Epidermal melanocyte (primary cell): Measurements from ENCODE around the gene AUTS2.
"Not testable (repeated sequence)": the region's sequence is repeated elsewhere in the genome, so short reads cannot be mapped to it uniquely, and the experiment has no call there.

ENCODE experiments used
- DNase-seq: peaks from one replicate; pipeline ENCODE4 v3.0.0; 2011; ENCODE audit warnings: low spot score; ENCODE audit not compliant: insufficient read length

Gene AUTS2

GRCh38 chr7:70338015-70338414 is 739.7 kb downstream of the AUTS2 start:
- no peak for DNase-seq

- DNase-seq = no peak
These were observed 742.0 kb downstream of the AUTS2 start for GRCh38 chr7:70340236-70340635.

DNA sequence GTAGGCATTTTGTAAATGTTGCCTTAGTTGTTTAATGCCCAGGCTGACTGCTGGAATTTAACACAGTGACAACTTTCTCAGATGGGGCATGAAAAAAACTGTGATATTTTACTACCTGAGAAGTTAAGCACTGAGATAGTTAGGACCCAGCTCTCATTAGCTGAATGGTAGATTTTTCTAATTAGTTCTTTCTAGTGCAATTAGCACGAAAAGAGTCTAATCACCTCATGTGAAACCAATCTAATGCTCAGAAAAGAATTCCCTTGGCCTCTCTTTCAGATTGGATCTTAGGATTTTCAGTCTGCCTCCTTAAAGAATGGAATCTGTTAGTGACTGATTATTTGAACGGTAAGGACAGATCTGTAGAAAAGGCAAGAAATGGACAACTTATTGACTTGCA is 743.2 kb downstream of the AUTS2 start:
- no peak for DNase-seq

DNA sequence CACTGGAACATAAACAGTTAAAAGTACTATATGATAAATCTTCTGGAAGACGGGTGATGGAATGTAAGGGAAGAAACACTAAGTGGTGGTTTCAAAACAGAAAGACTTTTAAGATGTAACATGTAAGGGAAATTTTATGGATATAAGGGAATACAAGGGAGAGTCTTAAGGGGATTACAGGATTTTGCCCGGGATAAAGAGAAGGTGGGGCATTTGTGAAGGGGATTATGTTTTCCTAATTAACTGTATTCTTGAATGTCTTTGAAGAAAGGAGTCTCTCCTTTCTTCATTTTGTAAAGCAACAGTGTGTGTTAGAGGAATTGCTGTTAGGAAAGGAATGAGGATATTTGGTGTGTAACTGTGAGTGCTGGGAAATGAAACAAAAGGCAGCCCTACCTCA is 745.2 kb downstream of the AUTS2 start:
- no peak for DNase-seq

GRCh38 chr7:70344726-70345125 is 746.5 kb downstream of the AUTS2 start:
- DNase-seq = no peak

DNA sequence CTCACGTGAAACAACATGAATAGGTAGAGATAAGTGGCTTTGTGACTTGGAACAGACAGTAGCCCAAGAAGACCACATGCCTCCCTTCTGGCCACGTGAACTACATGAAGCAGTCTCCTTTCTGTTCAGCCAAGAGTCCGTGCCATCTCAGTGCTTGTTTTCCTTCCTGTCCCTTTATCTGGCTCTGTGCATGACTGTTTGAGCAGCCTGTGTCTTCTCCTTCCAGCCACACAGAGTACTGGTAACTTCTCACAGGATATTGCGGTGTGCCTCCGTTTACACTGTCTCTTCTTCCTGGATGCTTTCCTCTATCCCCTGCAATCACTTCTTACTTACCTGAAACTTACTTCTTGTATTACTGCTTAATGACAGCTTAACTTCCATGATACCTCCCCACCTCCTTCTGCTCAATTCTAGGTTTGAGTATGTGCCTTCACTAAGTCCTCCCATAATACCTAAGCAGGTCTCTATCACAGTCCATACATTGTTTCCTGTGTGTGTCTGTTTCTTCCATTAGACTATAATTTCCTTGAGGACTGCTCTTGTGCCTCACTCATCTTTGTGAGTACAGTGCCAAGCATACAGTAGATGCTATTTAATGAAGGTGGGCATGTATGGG is 748.7 kb downstream of the AUTS2 start:
- DNase-seq = no peak

DNA sequence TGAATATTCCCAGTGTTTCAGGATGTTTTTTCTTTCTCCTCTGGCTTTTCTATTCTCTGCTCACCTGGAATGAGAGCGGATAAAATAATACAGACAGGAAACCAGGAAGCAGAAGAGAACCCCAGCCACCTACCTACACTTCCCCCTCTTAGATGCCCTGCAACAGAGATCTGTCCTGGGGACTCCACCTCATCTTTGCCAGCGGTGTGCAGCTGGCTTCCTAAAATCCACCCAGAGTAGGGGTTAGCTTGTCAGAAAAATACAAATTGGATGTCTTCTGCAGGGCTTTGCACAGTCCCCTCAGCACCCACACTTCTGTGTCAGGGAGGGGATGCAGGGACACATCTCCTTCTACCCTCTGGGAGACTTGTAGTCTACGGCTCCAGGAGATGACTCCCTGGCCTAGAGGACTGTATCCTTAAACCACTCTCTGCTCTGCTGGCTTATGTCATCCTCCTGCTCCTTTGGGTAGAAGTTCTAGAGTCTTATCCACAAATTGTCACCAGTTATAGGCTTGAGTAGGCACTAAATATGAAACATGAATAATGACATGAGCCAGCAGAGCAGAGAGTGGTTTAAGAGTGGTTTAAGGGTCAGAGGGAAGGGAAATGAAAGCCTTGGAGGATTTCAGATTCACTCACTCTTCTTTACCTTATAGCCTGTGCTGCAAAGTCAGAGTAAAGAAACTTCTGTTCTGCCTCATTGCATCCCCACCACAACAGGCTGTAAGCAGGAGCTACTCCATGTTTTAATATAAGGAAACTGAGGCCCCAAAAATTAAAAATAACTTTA is 749.4 kb downstream of the AUTS2 start:
- no peak for DNase-seq

- no peak for DNase-seq
These were observed 750.8 kb downstream of the AUTS2 start for GRCh38 chr7:70349031-70349430.

DNA sequence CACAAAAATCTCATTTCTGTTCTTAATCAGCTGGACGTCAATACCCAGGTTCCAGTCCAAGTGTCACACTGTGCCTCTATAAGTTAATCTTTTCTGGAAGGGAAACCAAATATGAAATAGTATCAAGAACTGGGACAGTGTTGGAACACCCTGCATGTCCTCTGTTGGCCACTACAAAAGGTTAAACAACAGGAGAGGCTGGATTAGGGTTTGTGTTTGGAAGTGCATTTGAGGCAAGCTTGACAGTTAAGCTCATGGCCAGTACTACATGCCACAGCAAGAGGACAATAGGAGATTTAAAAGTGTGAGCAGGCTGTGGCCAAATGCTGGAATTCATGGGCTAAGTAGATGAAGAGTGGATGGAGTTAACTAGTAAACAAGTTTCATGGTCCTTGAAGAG is 751.5 kb downstream of the AUTS2 start:
- DNase-seq = no peak

DNA sequence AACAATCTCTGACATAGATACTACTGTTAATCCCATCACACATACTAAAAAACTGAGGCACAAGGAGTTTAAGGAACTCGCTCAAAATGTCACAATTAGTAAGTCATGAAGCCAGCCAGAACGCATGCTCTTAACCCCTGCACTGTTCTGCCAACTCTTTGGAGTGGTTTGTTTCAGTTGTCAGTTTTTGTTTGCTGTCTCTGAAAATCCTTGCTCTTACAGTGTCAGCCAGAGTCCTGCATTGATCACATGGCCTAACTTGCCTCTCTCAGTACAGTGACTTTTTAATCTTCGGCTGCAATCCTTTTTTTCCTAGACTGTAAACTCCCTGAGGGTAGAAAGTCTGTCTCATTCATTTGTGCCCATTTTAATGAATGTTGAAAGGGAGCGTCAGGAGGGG is 753.8 kb downstream of the AUTS2 start:
- no peak for DNase-seq

DNA sequence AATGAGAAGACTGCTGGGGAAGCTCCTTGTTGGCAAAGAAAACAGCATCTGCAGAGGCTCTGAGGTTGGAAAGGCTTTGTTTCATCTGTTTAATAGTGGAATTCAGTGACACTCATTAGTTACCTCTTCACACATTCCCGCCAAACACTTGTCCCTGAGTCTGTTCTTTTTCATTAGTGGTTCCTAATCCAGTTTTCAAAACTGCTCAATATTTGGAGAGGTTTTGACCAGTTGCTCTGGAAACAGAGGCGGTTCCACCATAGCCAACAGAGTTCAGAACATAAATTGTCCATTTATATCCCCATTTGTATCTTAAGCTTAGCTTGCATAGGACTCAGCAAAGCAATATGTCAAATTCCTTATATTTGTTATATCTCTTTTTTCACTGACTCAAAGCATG is 754.6 kb downstream of the AUTS2 start:
- no peak for DNase-seq

DNA sequence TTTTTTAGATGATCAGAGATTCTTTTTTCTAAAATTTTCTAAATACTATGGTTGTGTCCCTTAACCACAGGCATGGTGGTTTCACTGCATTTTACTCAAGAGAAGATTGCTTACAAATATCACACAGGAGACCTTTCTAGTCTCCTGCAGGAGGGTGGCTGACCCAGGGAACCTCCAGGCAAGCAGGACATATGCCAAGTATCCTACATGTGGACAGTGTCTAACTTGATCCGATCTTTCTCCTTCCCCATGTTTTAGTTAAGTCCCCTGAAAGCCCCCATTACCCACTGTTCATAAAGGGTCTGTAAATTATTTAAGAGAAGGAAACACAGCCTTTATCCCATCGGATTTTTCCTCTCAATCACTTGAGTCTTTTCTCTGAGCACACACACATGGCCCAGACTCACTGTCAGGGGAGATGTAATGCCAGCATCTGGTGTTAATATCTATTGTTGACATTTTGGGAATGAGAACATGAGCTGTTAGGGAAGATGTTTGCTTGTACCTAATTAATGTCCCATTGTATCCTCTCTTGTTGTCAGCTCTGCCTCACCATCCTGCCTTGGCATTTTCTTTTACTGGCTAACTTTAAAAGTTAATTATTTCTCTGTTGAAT is 755.2 kb downstream of the AUTS2 start:
- DNase-seq = peak; percentile 41

- no peak for DNase-seq
These were observed 755.7 kb downstream of the AUTS2 start for GRCh38 chr7:70353946-70354335.

DNA sequence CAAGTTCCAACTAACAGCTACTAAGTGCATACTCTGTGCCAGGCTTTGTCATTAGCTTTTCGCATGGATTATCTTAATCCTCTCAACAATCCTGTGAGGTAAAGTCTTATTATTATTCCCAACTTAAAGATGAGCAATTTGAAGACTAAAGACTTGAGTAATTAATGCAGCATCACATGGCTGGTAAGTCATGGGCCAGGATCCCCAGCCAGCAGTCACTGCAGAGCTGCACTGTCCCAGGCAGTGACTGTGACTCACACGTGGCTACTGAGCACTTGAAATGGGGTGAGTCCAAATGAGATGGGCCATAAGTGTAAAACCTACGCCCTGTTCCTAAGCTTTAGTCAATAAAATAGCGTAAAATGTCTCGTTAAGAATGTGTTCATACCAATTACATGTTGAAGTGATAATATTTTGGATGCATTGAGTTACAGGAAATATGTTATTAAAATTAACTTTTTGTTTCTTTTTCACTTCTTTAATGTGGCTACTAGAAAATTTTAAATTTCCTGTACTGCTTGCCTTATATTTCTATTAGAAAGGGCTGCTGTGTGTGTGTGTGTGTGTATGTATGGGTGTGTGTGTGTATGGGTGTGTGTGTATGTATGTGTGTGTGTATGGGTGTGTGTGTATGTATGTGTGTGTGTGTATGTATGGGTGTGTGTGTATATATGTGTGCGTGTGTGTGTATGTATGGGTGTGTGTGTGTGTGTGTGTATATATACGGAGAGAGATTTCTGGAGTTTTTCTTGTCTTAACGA is 756.3 kb downstream of the AUTS2 start:
- no peak for DNase-seq

- no peak for DNase-seq
These were observed 757.1 kb downstream of the AUTS2 start for GRCh38 chr7:70355198-70356020.

DNA sequence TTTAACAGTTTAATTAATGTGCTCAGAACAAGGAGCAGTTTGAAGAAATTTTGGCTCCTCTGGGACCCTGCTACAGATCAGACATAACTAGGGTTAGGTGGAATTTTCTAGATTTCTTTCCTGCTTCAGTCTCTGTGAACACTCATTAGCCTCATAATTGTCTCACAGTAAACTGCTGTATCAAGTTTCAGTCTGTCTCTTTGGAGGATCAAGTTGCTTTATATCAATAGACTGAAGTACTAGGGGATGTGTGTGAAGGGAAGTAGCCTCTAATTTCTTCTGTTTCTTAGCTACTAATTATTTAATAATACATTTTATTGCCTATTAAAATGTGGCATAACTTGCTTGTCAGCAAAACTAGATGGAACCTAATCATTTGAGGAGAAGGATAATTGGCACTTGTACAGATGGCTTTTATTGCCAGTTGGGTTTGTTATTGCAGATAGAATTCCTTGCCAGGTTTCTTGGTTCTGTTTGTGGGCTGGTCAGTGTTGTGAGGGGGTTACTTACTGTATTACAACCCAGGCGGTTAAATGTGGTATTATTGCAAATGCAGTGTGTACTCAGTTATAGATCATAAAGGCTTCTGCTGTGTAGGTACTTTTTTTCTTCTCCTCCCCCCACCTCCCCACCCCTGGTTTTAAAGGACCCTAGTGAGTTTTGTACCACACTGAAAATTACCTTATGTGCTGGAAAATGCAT is 758.0 kb downstream of the AUTS2 start:
- DNase-seq = no peak

- no peak for DNase-seq
These were observed 758.6 kb downstream of the AUTS2 start for GRCh38 chr7:70356787-70357328.

DNA sequence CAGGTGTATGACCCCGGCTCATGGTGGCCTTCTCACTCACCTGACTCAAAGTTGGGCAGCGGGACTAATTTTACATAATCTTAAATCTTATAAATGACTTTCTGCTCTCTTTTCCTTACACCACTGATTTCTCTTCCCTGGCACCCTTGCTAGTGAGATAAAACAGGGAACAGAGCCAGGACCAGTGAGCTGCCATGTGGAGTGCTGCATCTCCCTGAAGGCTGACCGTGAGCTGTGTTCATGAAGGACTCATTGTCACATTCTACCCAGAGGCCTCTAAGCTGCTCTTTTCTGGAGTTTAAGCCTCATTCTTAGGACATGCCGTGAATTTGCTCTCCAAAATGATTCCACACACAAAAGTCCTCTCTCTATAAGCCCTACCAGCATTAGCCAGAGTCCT is 762.3 kb downstream of the AUTS2 start:
- no peak for DNase-seq

- no peak for DNase-seq
These were observed 763.5 kb downstream of the AUTS2 start for GRCh38 chr7:70361821-70362220.

GRCh38 chr7:70364393-70364792 is 766.1 kb downstream of the AUTS2 start:
- DNase-seq = not testable (repeated sequence)
